AG04450 (cell line): ENCODE measurements around the gene CFAP54. TPM values are rescaled to one million over a fixed set of nuclear protein-coding genes. Genes with fewer than 3 reads are reported as not detected.

Experiments used
- CTCF ChIA-PET: fragments of 300-600, 350-600 bp; formaldehyde crosslinking; extraction: SDS; loops from one replicate; lab custom pipeline; 2022; ENCODE audit warnings: antibody characterized with exemption, inconsistent platforms; lab: Charles Lee
- POLR2A ChIA-PET: fragments of 350-600 bp; formaldehyde crosslinking; extraction: SDS; loops from one replicate; lab custom pipeline; 2021; ENCODE audit warnings: antibody characterized with exemption, inconsistent platforms; lab: Yijun Ruan, JAX
- DNase-seq: peaks from one replicate; pipeline ENCODE4 v3.0.0-alpha.2; 2011; ENCODE audit warnings: low read depth, low spot score
- H3K27ac ChIP-seq: one replicate; pipeline ENCODE4 v1.5.1; 2012; ENCODE audit warnings: low read depth, low read length, control low read depth
- H3K27me3 ChIP-seq: one replicate; pipeline ENCODE4 v1.6.0; 2012; ENCODE audit warnings: low read length; ENCODE audit not compliant: control insufficient read depth, insufficient read depth
- H3K4me3 ChIP-seq: 2 replicates; pipeline ENCODE4 v1.5.1; 2011; ENCODE audit warnings: mild to moderate bottlenecking, low read depth, low read length, control low read depth
- H3K9me3 ChIP-seq: 2 replicates; pipeline ENCODE4 v1.5.1; 2012; ENCODE audit warnings: low read length; ENCODE audit not compliant: control insufficient read depth, insufficient read depth
- CTCF ChIP-seq: IDR thresholded peaks from 2 replicates; pipeline ENCODE4 v1.5.1; 2011; ENCODE audit warnings: low read depth, low read length, control low read depth, inconsistent platforms
- polyA plus RNA-seq: library from polyadenylated mRNA; depleted of rRNA; stranded (reverse); fragments of >200 nt; gene quantifications from 2 replicates; pipeline ENCODE4 v1.2.3, GENCODE V29; 2011

Gene CFAP54
- polyA plus RNA-seq, 1 experiment: 0.82 TPM

- H3K27ac ChIP-seq: no peak overlapping the region
- TF ChIP-seq CTCF: no peak
- H3K9me3 ChIP-seq: no peaks in the 10 kb centered on the region
- ChIA-PET POLR2A (no interaction called here), CTCF (no interaction called here)
- no peak overlapping the region for H3K4me3 ChIP-seq
- peaks cover 5% of the 10 kb centered on the region for H3K27me3 ChIP-seq
- DNase-seq: no peak
Measured at GRCh38 chr12:96570579-96570978, 81.2 kb downstream of the CFAP54 start.

- no peak overlapping the region for H3K27ac ChIP-seq
- no peak for TF ChIP-seq CTCF
- no peak for DNase-seq
- no peaks in the 10 kb centered on the region for H3K9me3 ChIP-seq
- ChIA-PET CTCF (interaction anchor here (0.7 kb wide), 1 partner anchor 19 kb away, joined by 3 read pairs; no protein-coding TSS in a partner anchor), POLR2A (no interaction called here)
- peaks cover 5% of the 10 kb centered on the region for H3K27me3 ChIP-seq
- H3K4me3 ChIP-seq: no peak overlapping the region
Measured at GRCh38 chr12:96571101-96571862, 81.9 kb downstream of the CFAP54 start.

DNA sequence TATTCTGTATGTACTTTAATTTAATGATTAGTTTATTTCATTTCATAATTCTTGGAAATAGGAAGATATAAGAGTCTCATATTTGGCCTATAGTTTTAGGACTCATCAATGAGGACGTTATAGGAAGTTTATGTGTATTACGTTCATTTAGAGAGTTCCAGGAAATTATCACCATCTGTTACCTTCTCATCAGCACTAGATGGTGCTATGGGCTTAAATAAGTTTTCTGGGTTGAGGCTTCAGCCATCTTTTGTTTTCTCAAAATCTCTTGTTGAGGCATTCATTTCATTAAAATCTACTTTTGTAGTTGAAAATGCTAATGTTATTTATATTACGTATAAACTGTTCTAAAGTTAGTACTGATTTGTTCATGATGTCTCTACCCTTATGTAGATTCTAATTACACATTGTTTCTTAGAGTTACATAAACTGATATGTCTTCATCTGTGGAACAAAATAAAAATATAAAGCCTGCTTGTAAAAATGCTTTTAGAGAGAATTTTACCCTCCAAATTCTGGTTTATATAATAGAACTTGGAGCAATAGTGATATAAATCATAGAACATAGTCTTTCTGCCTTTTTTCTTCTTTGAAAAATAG lies 89.2 kb downstream of the CFAP54 start:
- Histone ChIP-seq H3K27me3 (no peaks in the 10 kb centered on the region), H3K9me3 (no peaks in the 10 kb centered on the region), H3K4me3 (no peak overlapping the region), H3K27ac (no peak overlapping the region)
- DNase-seq: peak; percentile 33
- TF ChIP-seq CTCF: peak; percentile 72
- ChIA-PET POLR2A (interaction anchor here (0.6 kb wide), 1 partner anchor 339 kb away, joined by 6 read pairs; no protein-coding TSS in a partner anchor), CTCF (interaction anchor here (0.7 to 5.1 kb wide), 11 partner anchors 14 to 1792 kb away, joined by 3 to 47 read pairs (median 3); no protein-coding TSS in a partner anchor)

DNA sequence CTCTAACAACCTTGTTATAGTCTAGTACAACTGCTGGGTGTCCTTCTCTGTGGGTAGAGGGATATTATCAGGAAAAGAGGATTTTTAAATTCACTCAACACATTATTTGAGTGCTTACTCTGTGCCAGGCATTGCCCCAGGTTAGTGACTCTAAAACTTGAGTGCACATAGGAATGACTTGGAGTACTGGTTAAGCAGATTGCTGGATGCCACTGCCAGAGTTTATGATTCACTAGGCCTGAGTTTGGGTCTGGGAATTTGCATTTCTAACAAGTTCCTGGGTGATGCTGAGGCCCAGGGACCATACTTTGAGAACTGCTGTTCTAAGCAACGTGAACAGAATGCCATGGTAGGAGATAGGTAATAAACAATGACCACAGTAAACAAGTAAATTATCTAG lies 96.6 kb downstream of the CFAP54 start:
- Histone ChIP-seq H3K27ac (no peak overlapping the region), H3K27me3 (no peaks in the 10 kb centered on the region), H3K4me3 (no peak overlapping the region), H3K9me3 (no peaks in the 10 kb centered on the region)
- ChIA-PET CTCF (no interaction called here), POLR2A (no interaction called here)
- no peak for DNase-seq
- no peak for TF ChIP-seq CTCF

GRCh38 chr12:96587691-96588090 lies 98.3 kb downstream of the CFAP54 start:
- H3K9me3 ChIP-seq: no peaks in the 10 kb centered on the region
- no peak overlapping the region for H3K4me3 ChIP-seq
- CTCF ChIA-PET: no interaction called here
- H3K27me3 ChIP-seq: no peaks in the 10 kb centered on the region
- no peak for DNase-seq
- no peak overlapping the region for H3K27ac ChIP-seq
- POLR2A ChIA-PET: no interaction called here
- TF ChIP-seq CTCF: no peak
